ENCODE measurements around the gene GNAZ. TPM values are rescaled to one million over a fixed set of nuclear protein-coding genes. Genes with fewer than 3 reads are reported as not detected.

Gene GNAZ
- total and polyA plus RNA-seq, 2 donors (not counting 1 experiment from before 2014, with no cell fraction given): 2.8 to 9.1 TPM

DNA sequence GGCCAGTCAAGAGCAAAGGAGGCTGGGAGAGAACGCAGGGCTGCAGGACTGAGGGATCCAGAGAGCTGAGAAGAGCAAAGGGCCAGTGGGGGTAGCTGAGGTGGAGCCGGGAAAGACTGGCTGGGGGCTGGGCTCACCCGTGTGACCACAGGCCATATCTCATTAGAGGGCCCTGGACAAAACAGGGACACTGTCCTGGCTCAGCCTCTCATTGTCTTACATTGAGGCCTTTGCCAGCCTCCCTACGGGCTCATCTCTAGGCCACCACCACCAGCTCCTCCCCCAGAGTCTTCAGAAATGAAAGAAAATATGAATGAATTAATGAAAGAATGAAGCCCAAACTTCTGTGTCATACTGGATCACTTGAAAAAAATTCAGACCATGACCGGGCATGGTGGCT is 84.1 kb downstream of the GNAZ start:
- no peaks in the 10 kb centered on the region for H3K27me3 ChIP-seq (replicated peaks in 1 of 4; ENCODE audit: control extremely low read depth in 1 of 4, control insufficient read depth in 3 of 4, insufficient read depth in 4 of 4, low read length in 3 of 4)
- no peaks in the 10 kb centered on the region for H3K9me3 ChIP-seq (ENCODE audit: control extremely low read depth in 1 of 3, control insufficient read depth in 2 of 3, insufficient read depth in 1 of 3, low read length in 2 of 3)
- H3K9ac ChIP-seq (ENCODE audit: low read length): no peak overlapping the region
- H3K36me3 ChIP-seq (replicated peaks in 1 of 2; ENCODE audit: control extremely low read depth in 1 of 2, control insufficient read depth in 1 of 2, extremely low read depth in 1 of 2, insufficient read depth in 2 of 2, low read length in 1 of 2): no peaks in the 10 kb centered on the region
- no peak overlapping the region for H3K4me2 ChIP-seq (replicated peaks; ENCODE audit: low read depth, low read length, poor library complexity, severe bottlenecking)
- CTCF ChIA-PET: interaction anchor here (0.7 to 2.7 kb wide), 3 partner anchors 10 to 127 kb away, joined by 3 to 12 read pairs (median 3); partner anchors contain the start of gene RAB36
- POLR2A ChIA-PET: interaction anchor here (0.6 kb wide), 1 partner anchor 835 kb away, joined by 4 read pairs; no protein-coding TSS in a partner anchor
- H3K4me3 ChIP-seq (ENCODE audit: control extremely low read depth in 1 of 5, extremely low read depth in 1 of 5, insufficient read depth in 1 of 5, low read depth in 2 of 5, low read length in 4 of 5): no peak overlapping the region
- intact Hi-C loops (cut with micrococcal nuclease): no loop called here
- H4K20me1 ChIP-seq (ENCODE audit: control insufficient read depth, insufficient read depth, low read length, poor library complexity, severe bottlenecking): no peaks in the 10 kb centered on the region
- H3K27ac ChIP-seq (ENCODE audit: low read length in 2 of 2): no peak overlapping the region
- H3K79me2 ChIP-seq (ENCODE audit: control insufficient read depth, insufficient read depth, low read length): no peaks in the 10 kb centered on the region
- H3K4me1 Mint-ChIP-seq: peaks cover 29% of the 10 kb centered on the region
- H3K9me3 Mint-ChIP-seq (ENCODE audit: insufficient read depth): no peaks in the 10 kb centered on the region
- no peak for TF ChIP-seq EZH2 (IDR thresholded peaks at IDR 0.05; ENCODE audit: borderline replicate concordance, insufficient read depth, low read depth, low read length, poor library complexity, severe bottlenecking)
- no peak for TF ChIP-seq CTCF (IDR thresholded peaks at IDR 0.05)
- WGBS (ENCODE audit: insufficient coverage): 89% methylated on average over 4 of the region's 5 CpGs
- peaks cover 16 to 23% of the 10 kb centered on the region in 2 donors for H3K4me1 ChIP-seq (ENCODE audit: control insufficient read depth in 2 of 2, insufficient read depth in 2 of 2, low read length in 2 of 2)
- no peak overlapping the region for H3K4me3 Mint-ChIP-seq
- no peak for ATAC-seq (ENCODE audit: low read depth)
- H3K27ac Mint-ChIP-seq: peak overlapping the region; percentile 68
- no peaks in the 10 kb centered on the region for H3K27me3 Mint-ChIP-seq
- no peak for DNase-seq
- H2AFZ ChIP-seq (ENCODE audit: insufficient read depth, low read depth, low read length, poor library complexity, severe bottlenecking): no peak overlapping the region

- CTCF ChIA-PET: interaction anchor here (0.9 to 2.4 kb wide), 2 partner anchors 20 to 196 kb away, joined by 3 to 8 read pairs; no protein-coding TSS in a partner anchor
- intact Hi-C loops (cut with micrococcal nuclease): no loop called here
- H3K36me3 ChIP-seq (replicated peaks in 1 of 2; ENCODE audit: control extremely low read depth in 1 of 2, control insufficient read depth in 1 of 2, extremely low read depth in 1 of 2, insufficient read depth in 2 of 2, low read length in 1 of 2): no peaks in the 10 kb centered on the region
These were observed 84.8 kb downstream of the GNAZ start for GRCh38 chr22:23155143-23155542.

More at GRCh38 chr22:23155143-23155542, 84.8 kb downstream of the GNAZ start:
- H3K4me1 ChIP-seq (ENCODE audit: control insufficient read depth in 2 of 2, insufficient read depth in 2 of 2, low read length in 2 of 2): peaks cover 16 to 23% of the 10 kb centered on the region in 2 donors
- WGBS (ENCODE audit: insufficient coverage): 92% methylated on average over 3 of the region's 3 CpGs
- no peak overlapping the region for H3K27ac ChIP-seq (ENCODE audit: low read length in 2 of 2)
- H3K9ac ChIP-seq (ENCODE audit: low read length): no peak overlapping the region
- no peak overlapping the region for H3K4me3 ChIP-seq (ENCODE audit: control extremely low read depth in 1 of 5, extremely low read depth in 1 of 5, insufficient read depth in 1 of 5, low read depth in 2 of 5, low read length in 4 of 5)
- no peaks in the 10 kb centered on the region for H4K20me1 ChIP-seq (ENCODE audit: control insufficient read depth, insufficient read depth, low read length, poor library complexity, severe bottlenecking)
- H3K9me3 ChIP-seq (ENCODE audit: control extremely low read depth in 1 of 3, control insufficient read depth in 2 of 3, insufficient read depth in 1 of 3, low read length in 2 of 3): no peaks in the 10 kb centered on the region
- ATAC-seq (ENCODE audit: low read depth): no peak
- no peak overlapping the region for H3K4me2 ChIP-seq (replicated peaks; ENCODE audit: low read depth, low read length, poor library complexity, severe bottlenecking)
- H3K9me3 Mint-ChIP-seq (ENCODE audit: insufficient read depth): no peaks in the 10 kb centered on the region
- no peak overlapping the region for H2AFZ ChIP-seq (ENCODE audit: insufficient read depth, low read depth, low read length, poor library complexity, severe bottlenecking)
- no peaks in the 10 kb centered on the region for H3K79me2 ChIP-seq (ENCODE audit: control insufficient read depth, insufficient read depth, low read length)
- peaks cover 25% of the 10 kb centered on the region for H3K4me1 Mint-ChIP-seq
- POLR2A ChIA-PET: no interaction called here
- no peaks in the 10 kb centered on the region for H3K27me3 ChIP-seq (replicated peaks in 1 of 4; ENCODE audit: control extremely low read depth in 1 of 4, control insufficient read depth in 3 of 4, insufficient read depth in 4 of 4, low read length in 3 of 4)
- DNase-seq: no peak
- no peak overlapping the region for H3K27ac Mint-ChIP-seq
- TF ChIP-seq CTCF (IDR thresholded peaks at IDR 0.05): no peak
- TF ChIP-seq EZH2 (IDR thresholded peaks at IDR 0.05; ENCODE audit: borderline replicate concordance, insufficient read depth, low read depth, low read length, poor library complexity, severe bottlenecking): no peak
- no peak overlapping the region for H3K4me3 Mint-ChIP-seq
- no peaks in the 10 kb centered on the region for H3K27me3 Mint-ChIP-seq

All from B cell (primary cell).